ENCODE results near the gene ATP10A.

The ATP10A gene

DNA sequence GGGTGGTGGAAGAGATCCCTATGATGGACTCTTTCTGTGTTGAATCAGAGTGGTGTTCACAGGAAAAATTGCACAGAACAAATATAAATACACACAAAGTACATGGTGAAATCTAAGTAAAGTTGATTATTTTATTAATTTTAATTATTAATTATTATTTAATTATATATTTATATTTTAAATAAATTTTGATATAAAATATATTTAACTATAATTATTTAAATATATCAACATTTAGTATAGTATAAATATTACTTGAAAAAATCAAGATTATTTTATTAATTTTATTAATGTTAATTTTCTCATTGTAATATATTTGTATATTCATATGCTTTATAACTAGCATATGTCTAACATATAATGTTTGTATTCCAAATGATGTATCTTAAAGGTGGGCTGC is 11.3 kb upstream of the ATP10A start:
- H2BK120ac ChIP-seq (ENCODE audit: insufficient read depth, low read length, poor library complexity): no peak overlapping the region
- H3K79me2 ChIP-seq (ENCODE audit: control insufficient read depth, insufficient read depth, low read length, poor library complexity): no peaks in the 10 kb centered on the region
- no peak overlapping the region for H3K4me2 ChIP-seq (ENCODE audit: low read length)
- no peak overlapping the region for H3K9ac ChIP-seq (ENCODE audit: low read length)
- H3K27me3 ChIP-seq (ENCODE audit: insufficient read depth, low read length): no peaks in the 10 kb centered on the region
- no peak overlapping the region for H3K4ac ChIP-seq (ENCODE audit: low read depth, low read length)
- H2BK12ac ChIP-seq (ENCODE audit: low read length): no peak overlapping the region
- H3K4me3 ChIP-seq (ENCODE audit: low read depth, low read length): no peak overlapping the region
- no peak overlapping the region for H3K14ac ChIP-seq (ENCODE audit: low read length)
- H2AK5ac ChIP-seq (ENCODE audit: low read length): no peak overlapping the region
- no peak overlapping the region for H3K23ac ChIP-seq (ENCODE audit: low read length)
- H4K8ac ChIP-seq (ENCODE audit: low read depth, low read length): no peak overlapping the region
- no peak overlapping the region for H4K91ac ChIP-seq (ENCODE audit: low read depth, low read length)
- H3K79me1 ChIP-seq (ENCODE audit: low read length): no peaks in the 10 kb centered on the region
- H3K27ac ChIP-seq (ENCODE audit: low read depth, low read length): no peak overlapping the region
- no peaks in the 10 kb centered on the region for H3K9me3 ChIP-seq (ENCODE audit: insufficient read depth, low read depth, low read length)
- H2BK5ac ChIP-seq (ENCODE audit: low read depth, low read length, poor library complexity): no peak overlapping the region
- H3K18ac ChIP-seq (ENCODE audit: low read length): no peak overlapping the region
- no peak overlapping the region for H4K12ac ChIP-seq (ENCODE audit: low read depth, low read length)
- no peak for DNase-seq
- H2AFZ ChIP-seq (ENCODE audit: insufficient read depth, low read length, poor library complexity): no peak overlapping the region
- no peaks in the 10 kb centered on the region for H3K36me3 ChIP-seq (ENCODE audit: control insufficient read depth in 1 of 2, insufficient read depth in 2 of 2, low read length in 2 of 2)
- no peaks in the 10 kb centered on the region for H3K4me1 ChIP-seq (ENCODE audit: control insufficient read depth in 1 of 2, insufficient read depth in 2 of 2, low read length in 2 of 2)

- DNase-seq: no peak
- Histone ChIP-seq H4K91ac (ENCODE audit: low read depth, low read length) (no peak overlapping the region), H3K79me1 (ENCODE audit: low read length) (no peaks in the 10 kb centered on the region), H3K27ac (ENCODE audit: low read depth, low read length) (no peak overlapping the region), H3K14ac (ENCODE audit: low read length) (no peak overlapping the region), H2BK12ac (ENCODE audit: low read length) (no peak overlapping the region), H3K4me1 (ENCODE audit: control insufficient read depth in 1 of 2, insufficient read depth in 2 of 2, low read length in 2 of 2) (no peaks in the 10 kb centered on the region), H2BK120ac (ENCODE audit: insufficient read depth, low read length, poor library complexity) (no peak overlapping the region), H3K9me3 (ENCODE audit: insufficient read depth, low read depth, low read length) (no peaks in the 10 kb centered on the region), H3K4me3 (ENCODE audit: low read depth, low read length) (no peak overlapping the region), H3K4ac (ENCODE audit: low read depth, low read length) (no peak overlapping the region), H3K18ac (ENCODE audit: low read length) (no peak overlapping the region), H3K27me3 (ENCODE audit: insufficient read depth, low read length) (no peaks in the 10 kb centered on the region), H3K36me3 (ENCODE audit: control insufficient read depth in 1 of 2, insufficient read depth in 2 of 2, low read length in 2 of 2) (no peaks in the 10 kb centered on the region), H4K8ac (ENCODE audit: low read depth, low read length) (no peak overlapping the region), H2BK5ac (ENCODE audit: low read depth, low read length, poor library complexity) (no peak overlapping the region), H2AK5ac (ENCODE audit: low read length) (no peak overlapping the region), H3K4me2 (ENCODE audit: low read length) (no peak overlapping the region), H3K79me2 (ENCODE audit: control insufficient read depth, insufficient read depth, low read length, poor library complexity) (no peaks in the 10 kb centered on the region), H4K12ac (ENCODE audit: low read depth, low read length) (no peak overlapping the region), H3K9ac (ENCODE audit: low read length) (no peak overlapping the region), H3K23ac (ENCODE audit: low read length) (no peak overlapping the region), H2AFZ (ENCODE audit: insufficient read depth, low read length, poor library complexity) (no peak overlapping the region)
Measured at GRCh38 chr15:25871403-25871802, 8.3 kb upstream of the ATP10A start.

DNA sequence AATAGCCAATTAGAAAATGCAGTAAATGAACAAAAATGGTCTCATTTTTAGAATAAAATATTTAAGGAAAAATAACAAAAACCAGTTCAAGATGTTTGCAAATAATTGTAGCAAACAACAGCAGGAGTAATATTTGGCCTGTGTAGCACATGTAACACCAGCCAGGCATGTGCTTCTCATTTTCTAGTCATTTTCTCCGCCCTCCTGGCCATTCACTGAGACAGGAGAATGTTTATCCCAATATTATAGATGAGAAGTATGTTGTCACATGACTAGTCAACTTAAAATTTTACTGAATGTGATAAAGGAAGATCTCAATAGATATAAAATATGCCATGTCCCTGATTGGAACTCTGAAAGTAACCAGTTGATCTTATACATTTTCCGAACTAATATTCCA is 7.8 kb upstream of the ATP10A start:
- DNase-seq: no peak
- WGBS (ENCODE audit: extremely low coverage, insufficient coverage, insufficient read length): no CpG with 5 or more reads among the region's 2 CpGs
- H2AFZ ChIP-seq (ENCODE audit: insufficient read depth, low read length, poor library complexity): no peak overlapping the region
- no peak overlapping the region for H2AK5ac ChIP-seq (ENCODE audit: low read length)
- H2BK120ac ChIP-seq (ENCODE audit: insufficient read depth, low read length, poor library complexity): no peak overlapping the region
- H3K4me2 ChIP-seq (ENCODE audit: low read length): no peak overlapping the region
- H3K9ac ChIP-seq (ENCODE audit: low read length): no peak overlapping the region
- H3K27ac ChIP-seq (ENCODE audit: low read depth, low read length): no peak overlapping the region
- no peak overlapping the region for H3K4me3 ChIP-seq (ENCODE audit: low read depth, low read length)
- H3K4ac ChIP-seq (ENCODE audit: low read depth, low read length): no peak overlapping the region
- no peak overlapping the region for H4K12ac ChIP-seq (ENCODE audit: low read depth, low read length)
- H3K79me2 ChIP-seq (ENCODE audit: control insufficient read depth, insufficient read depth, low read length, poor library complexity): no peaks in the 10 kb centered on the region
- no peaks in the 10 kb centered on the region for H3K27me3 ChIP-seq (ENCODE audit: insufficient read depth, low read length)
- H3K79me1 ChIP-seq (ENCODE audit: low read length): no peaks in the 10 kb centered on the region
- no peak overlapping the region for H3K14ac ChIP-seq (ENCODE audit: low read length)
- no peak overlapping the region for H3K18ac ChIP-seq (ENCODE audit: low read length)
- H2BK12ac ChIP-seq (ENCODE audit: low read length): no peak overlapping the region
- no peak overlapping the region for H4K8ac ChIP-seq (ENCODE audit: low read depth, low read length)
- H3K36me3 ChIP-seq (ENCODE audit: control insufficient read depth in 1 of 2, insufficient read depth in 2 of 2, low read length in 2 of 2): no peaks in the 10 kb centered on the region
- H3K23ac ChIP-seq (ENCODE audit: low read length): no peak overlapping the region
- H3K4me1 ChIP-seq (ENCODE audit: control insufficient read depth in 1 of 2, insufficient read depth in 2 of 2, low read length in 2 of 2): no peaks in the 10 kb centered on the region
- no peak overlapping the region for H4K91ac ChIP-seq (ENCODE audit: low read depth, low read length)
- H2BK5ac ChIP-seq (ENCODE audit: low read depth, low read length, poor library complexity): no peak overlapping the region
- H3K9me3 ChIP-seq (ENCODE audit: insufficient read depth, low read depth, low read length): no peaks in the 10 kb centered on the region

DNA sequence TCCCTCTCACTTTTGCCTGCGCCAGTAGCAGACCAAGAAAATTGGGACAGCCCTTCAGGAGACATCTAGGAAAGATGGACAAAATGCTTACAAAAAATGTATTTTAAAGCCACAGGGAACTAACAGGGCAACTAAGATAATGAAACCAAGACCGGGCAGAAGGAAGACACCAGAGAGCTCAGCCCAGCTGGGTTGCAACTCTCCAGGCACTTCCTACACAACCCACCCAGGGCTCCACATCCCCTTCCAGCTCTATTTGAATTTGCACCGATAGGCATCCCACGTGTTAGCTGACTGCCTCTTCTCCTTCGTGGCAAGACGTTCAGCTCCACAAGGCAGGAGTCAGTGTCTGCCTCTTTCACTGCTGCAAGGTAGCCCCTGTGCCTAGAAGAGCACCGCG is 6.6 kb upstream of the ATP10A start:
- WGBS (ENCODE audit: extremely low coverage, insufficient coverage, insufficient read length): no CpG with 5 or more reads among the region's 8 CpGs
- Histone ChIP-seq H3K9ac (ENCODE audit: low read length) (no peak overlapping the region), H3K79me1 (ENCODE audit: low read length) (no peaks in the 10 kb centered on the region), H3K14ac (ENCODE audit: low read length) (no peak overlapping the region), H3K4ac (ENCODE audit: low read depth, low read length) (no peak overlapping the region), H2AK5ac (ENCODE audit: low read length) (no peak overlapping the region), H4K8ac (ENCODE audit: low read depth, low read length) (no peak overlapping the region), H2BK12ac (ENCODE audit: low read length) (no peak overlapping the region), H3K18ac (ENCODE audit: low read length) (no peak overlapping the region), H3K9me3 (ENCODE audit: insufficient read depth, low read depth, low read length) (no peaks in the 10 kb centered on the region), H3K4me1 (ENCODE audit: control insufficient read depth in 1 of 2, insufficient read depth in 2 of 2, low read length in 2 of 2) (no peaks in the 10 kb centered on the region), H2BK120ac (ENCODE audit: insufficient read depth, low read length, poor library complexity) (no peak overlapping the region), H2AFZ (ENCODE audit: insufficient read depth, low read length, poor library complexity) (no peak overlapping the region), H3K23ac (ENCODE audit: low read length) (no peak overlapping the region), H4K12ac (ENCODE audit: low read depth, low read length) (no peak overlapping the region), H3K27me3 (ENCODE audit: insufficient read depth, low read length) (no peaks in the 10 kb centered on the region), H3K79me2 (ENCODE audit: control insufficient read depth, insufficient read depth, low read length, poor library complexity) (no peaks in the 10 kb centered on the region), H3K4me3 (ENCODE audit: low read depth, low read length) (no peak overlapping the region), H3K27ac (ENCODE audit: low read depth, low read length) (no peak overlapping the region), H3K36me3 (ENCODE audit: control insufficient read depth in 1 of 2, insufficient read depth in 2 of 2, low read length in 2 of 2) (no peaks in the 10 kb centered on the region), H2BK5ac (ENCODE audit: low read depth, low read length, poor library complexity) (no peak overlapping the region), H4K91ac (ENCODE audit: low read depth, low read length) (no peak overlapping the region), H3K4me2 (ENCODE audit: low read length) (no peak overlapping the region)
- no peak for DNase-seq

DNA sequence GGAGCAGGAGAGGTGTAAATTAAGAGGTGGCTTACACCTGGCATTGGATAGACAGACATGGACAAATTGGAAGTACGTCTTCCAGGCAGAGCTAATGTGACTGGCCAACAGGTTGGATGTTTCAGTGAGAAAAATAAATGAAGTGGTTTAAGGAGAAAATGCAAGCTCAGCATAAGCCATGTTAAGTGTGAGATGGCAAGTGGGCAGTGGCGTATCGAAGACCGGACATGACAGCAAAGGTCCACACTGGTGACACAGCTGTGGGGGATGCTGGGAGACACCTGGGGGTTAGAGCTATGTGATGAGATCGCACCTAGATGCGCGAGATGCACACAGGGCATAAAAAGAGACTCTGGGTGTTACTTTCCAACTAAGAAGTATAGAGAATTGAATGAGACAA is 3.7 kb upstream of the ATP10A start:
- Histone ChIP-seq H2BK12ac (ENCODE audit: low read length) (no peak overlapping the region), H3K79me2 (ENCODE audit: control insufficient read depth, insufficient read depth, low read length, poor library complexity) (no peaks in the 10 kb centered on the region), H3K18ac (ENCODE audit: low read length) (no peak overlapping the region), H3K4ac (ENCODE audit: low read depth, low read length) (no peak overlapping the region), H2AFZ (ENCODE audit: insufficient read depth, low read length, poor library complexity) (no peak overlapping the region), H4K12ac (ENCODE audit: low read depth, low read length) (no peak overlapping the region), H3K27me3 (ENCODE audit: insufficient read depth, low read length) (peaks cover 23% of the 10 kb centered on the region), H4K8ac (ENCODE audit: low read depth, low read length) (no peak overlapping the region), H2AK5ac (ENCODE audit: low read length) (no peak overlapping the region), H2BK120ac (ENCODE audit: insufficient read depth, low read length, poor library complexity) (no peak overlapping the region), H3K14ac (ENCODE audit: low read length) (no peak overlapping the region), H2BK5ac (ENCODE audit: low read depth, low read length, poor library complexity) (no peak overlapping the region), H3K9ac (ENCODE audit: low read length) (no peak overlapping the region), H3K4me2 (ENCODE audit: low read length) (no peak overlapping the region), H4K91ac (ENCODE audit: low read depth, low read length) (no peak overlapping the region), H3K36me3 (ENCODE audit: control insufficient read depth in 1 of 2, insufficient read depth in 2 of 2, low read length in 2 of 2) (no peaks in the 10 kb centered on the region), H3K4me1 (ENCODE audit: control insufficient read depth in 1 of 2, insufficient read depth in 2 of 2, low read length in 2 of 2) (peaks cover 0 to 9% of the 10 kb centered on the region in 2 experiments), H3K79me1 (ENCODE audit: low read length) (no peaks in the 10 kb centered on the region), H3K4me3 (ENCODE audit: low read depth, low read length) (no peak overlapping the region), H3K27ac (ENCODE audit: low read depth, low read length) (no peak overlapping the region), H3K9me3 (ENCODE audit: insufficient read depth, low read depth, low read length) (peaks cover 3% of the 10 kb centered on the region), H3K23ac (ENCODE audit: low read length) (no peak overlapping the region)
- WGBS (ENCODE audit: extremely low coverage, insufficient coverage, insufficient read length): no CpG with 5 or more reads among the region's 7 CpGs
- DNase-seq: no peak
